GM19043 (cell line): ENCODE measurements around the gene JDP2.
"Not testable (repeated sequence)": the region's sequence is repeated elsewhere in the genome, so short reads cannot be mapped to it uniquely, and the experiment has no call there.

Experiments used
- ATAC-seq: cut with Tn5 transposase; IDR thresholded peaks from one replicate; pipeline ENCODE4 v1.9.1; 2021; ENCODE audit warnings: low read depth; ENCODE audit not compliant: unreplicated experiment

Gene JDP2

GRCh38 chr14:75453817-75454434 is 26.1 kb downstream of the JDP2 start:
- no peak for ATAC-seq

- no peak for ATAC-seq
Observed at GRCh38 chr14:75454963-75455546, 27.2 kb downstream of the JDP2 start.

- no peak for ATAC-seq
Observed at GRCh38 chr14:75456069-75456996, 28.5 kb downstream of the JDP2 start.

GRCh38 chr14:75456997-75457335 is 29.1 kb downstream of the JDP2 start:
- no peak for ATAC-seq

- ATAC-seq = no peak
Observed at GRCh38 chr14:75457648-75458165, 29.9 kb downstream of the JDP2 start.

- ATAC-seq = no peak
Observed at GRCh38 chr14:75458305-75458704, 30.5 kb downstream of the JDP2 start.

GRCh38 chr14:75459099-75459741 is 31.4 kb downstream of the JDP2 start:
- ATAC-seq = no peak

GRCh38 chr14:75459791-75460190 is 32.0 kb downstream of the JDP2 start:
- no peak for ATAC-seq

- no peak for ATAC-seq
Observed at GRCh38 chr14:75460394-75460793, 32.6 kb downstream of the JDP2 start.

- no peak for ATAC-seq
Observed at GRCh38 chr14:75461303-75461702, 33.5 kb downstream of the JDP2 start.

- ATAC-seq = no peak
Observed at GRCh38 chr14:75461755-75462349, 34.0 kb downstream of the JDP2 start.

GRCh38 chr14:75464626-75465025 is 36.8 kb downstream of the JDP2 start:
- ATAC-seq = no peak

GRCh38 chr14:75467763-75468162 is 39.9 kb downstream of the JDP2 start:
- no peak for ATAC-seq

- ATAC-seq = no peak
Observed at GRCh38 chr14:75469164-75469563, 41.3 kb downstream of the JDP2 start.

- no peak for ATAC-seq
Observed at GRCh38 chr14:75469606-75470237, 41.9 kb downstream of the JDP2 start.

GRCh38 chr14:75470238-75470797 is 42.5 kb downstream of the JDP2 start:
- ATAC-seq = no peak

GRCh38 chr14:75471059-75471458 is 43.2 kb downstream of the JDP2 start:
- ATAC-seq = no peak

GRCh38 chr14:75474127-75474526 is 46.3 kb downstream of the JDP2 start:
- ATAC-seq = not testable (repeated sequence)

- no peak for ATAC-seq
Observed at GRCh38 chr14:75476274-75476995, 48.6 kb downstream of the JDP2 start.
